Frontal cortex (tissue), 4 donors: ENCODE measurements around the gene CCPG1. TPM values are rescaled to one million over a fixed set of nuclear protein-coding genes. Genes with fewer than 3 reads are reported as not detected.
A peak's percentile ranks its signal among the peaks of the same experiment; 100 is the strongest.

ENCODE experiments used
- DNase-seq, 2 donors: peaks; one replicate each; pipeline ENCODE4 v3.0.0; 2012; ENCODE audit warnings: low spot score in 2 of 2
- FAIRE-seq: peaks from 2 replicates; lab custom pipeline; 2012; peaks lifted over from hg19 to GRCh38; lab: Jason Lieb, UNC
- total RNA-seq: library from RNA; depleted of rRNA; stranded (reverse); fragments of >200 nt; gene quantifications from one replicate; pipeline ENCODE4 v1.2.3, GENCODE V29; 2014
- donor health status: control.
- donor health status: control.
- donor health status: control.

CCPG1 gene
- total RNA-seq, 1 donor from 2014 or later, result 30.2 TPM

DNA sequence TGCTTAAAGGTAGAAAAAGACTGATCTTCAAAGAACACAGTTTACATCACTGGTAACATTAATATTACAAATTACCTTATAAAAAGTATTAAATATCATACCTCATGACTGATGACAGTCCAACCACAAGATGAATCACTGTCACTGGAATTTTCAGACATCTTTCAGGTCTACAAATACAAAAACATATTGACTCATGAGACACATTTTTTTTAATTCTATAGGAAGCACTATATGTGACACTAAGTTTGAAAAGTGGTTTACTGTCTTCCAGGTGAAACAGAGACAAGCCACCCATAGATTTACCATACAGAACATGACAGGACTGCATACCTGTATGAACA, 18.9 kb downstream of the CCPG1 start:
- FAIRE-seq (no peak), DNase-seq (no peak)

DNA sequence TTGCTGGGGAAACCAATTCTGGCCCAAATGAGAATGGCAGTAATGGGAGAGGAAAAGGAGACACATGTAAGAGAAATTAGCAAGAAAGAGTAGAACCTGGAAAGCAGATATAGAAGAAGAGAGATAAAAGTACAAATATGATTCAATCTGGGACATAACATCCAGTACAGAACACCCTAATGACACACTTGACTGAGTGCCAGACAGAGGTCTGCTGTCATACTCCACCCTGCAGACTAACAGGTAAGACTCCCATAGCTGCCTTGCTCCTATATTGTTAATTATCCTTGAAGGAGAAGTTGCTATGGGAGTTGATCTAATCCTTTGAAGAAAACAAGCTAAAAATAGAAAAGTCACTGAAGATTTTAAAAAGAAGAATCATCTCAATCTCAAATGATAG, 21.1 kb downstream of the CCPG1 start:
- DNase-seq, result no peak
- no peak for FAIRE-seq

DNA sequence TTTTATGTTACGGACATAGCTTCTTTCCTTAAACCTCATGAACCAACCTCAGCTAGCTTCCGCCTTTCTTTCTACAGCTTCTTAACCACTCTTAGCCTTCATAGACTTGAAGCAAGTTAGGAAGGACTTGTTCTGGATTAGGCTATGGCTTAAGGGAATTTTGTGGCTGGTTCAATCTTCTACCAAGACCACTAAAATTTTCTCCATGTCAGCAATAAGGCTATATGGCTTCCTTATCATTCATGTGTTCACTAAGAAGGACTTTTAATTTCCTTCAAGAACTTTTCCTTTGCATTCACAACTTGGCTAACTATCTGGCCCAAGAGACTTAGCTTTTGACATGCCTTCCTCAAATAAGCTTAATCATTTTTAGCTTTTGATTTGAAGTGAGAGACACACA, 24.5 kb downstream of the CCPG1 start:
- FAIRE-seq (no peak), DNase-seq (no peak)

DNA sequence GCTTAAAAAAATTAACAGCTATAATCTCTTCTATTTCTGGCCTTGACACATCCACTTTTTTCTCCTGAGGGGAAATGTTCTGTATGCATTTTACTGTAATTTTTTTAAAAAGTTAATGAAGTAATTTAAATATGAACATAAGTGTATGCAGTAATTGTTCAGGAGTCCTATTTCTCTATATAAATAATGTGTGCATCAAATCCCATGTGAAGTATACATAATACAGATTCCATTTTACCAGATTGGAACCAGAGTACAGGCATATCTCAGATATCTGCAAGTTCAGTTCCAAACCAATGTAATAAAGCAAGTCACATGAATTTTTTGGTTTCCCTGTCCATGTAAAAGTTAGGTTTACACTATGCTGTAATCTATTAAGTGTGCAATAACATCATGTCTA, 26.6 kb downstream of the CCPG1 start:
- DNase-seq (no peak), FAIRE-seq (no peak)

DNA sequence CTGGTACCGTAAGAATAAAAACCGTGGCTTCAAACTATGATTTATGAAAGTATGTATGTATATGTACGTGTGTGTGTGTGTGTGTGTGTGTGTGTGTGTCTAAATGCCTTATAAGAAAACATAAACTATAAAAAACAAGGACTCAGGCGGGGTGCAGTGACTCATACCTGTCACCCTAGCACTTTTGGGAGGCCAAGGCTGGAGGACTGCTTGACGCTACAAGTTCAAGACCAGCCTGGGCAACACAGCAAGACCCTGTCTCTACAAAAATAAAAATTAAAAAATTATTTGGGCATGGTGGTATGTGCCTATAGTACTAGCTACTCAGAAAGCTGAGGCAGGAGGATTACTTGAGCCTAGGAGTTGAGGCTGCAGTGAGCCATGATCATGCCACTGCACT, 29.1 kb downstream of the CCPG1 start:
- FAIRE-seq (no peak), DNase-seq (no peak)

DNA sequence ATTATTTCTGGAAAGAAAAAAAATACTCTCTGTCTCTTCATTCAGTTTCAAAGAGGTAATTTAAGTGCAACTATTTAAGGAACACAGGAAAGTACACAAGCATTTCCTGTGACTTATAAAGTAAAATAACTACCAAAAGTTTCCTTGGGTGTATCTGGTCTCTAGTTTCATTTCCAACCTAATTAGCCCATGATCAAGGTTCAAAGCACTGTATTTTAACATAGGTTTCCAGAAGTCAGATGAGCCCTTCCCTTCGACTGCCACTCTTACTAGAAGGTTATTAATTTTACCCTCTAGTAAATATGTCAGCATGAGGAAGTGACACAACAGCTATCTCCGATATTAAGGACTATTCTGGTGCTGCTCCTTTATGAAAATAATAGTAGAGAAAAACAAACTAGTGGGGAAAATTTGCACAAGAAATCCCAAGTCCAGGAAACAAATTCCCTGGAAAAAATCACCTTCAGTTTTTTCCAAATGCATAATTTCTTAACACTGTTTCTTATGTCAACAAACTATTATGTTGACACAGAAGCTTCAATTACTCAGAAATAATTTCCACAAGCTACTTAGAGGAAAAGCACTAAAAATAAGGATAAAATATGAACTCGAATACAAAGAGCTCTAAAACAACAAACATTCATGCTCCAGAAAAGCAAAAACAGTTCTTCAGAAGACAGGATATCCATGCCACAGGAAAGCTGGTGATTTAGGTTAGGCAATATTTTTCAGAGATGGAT, 35.3 kb downstream of the CCPG1 start:
- DNase-seq (no peak), FAIRE-seq (no peak)

DNA sequence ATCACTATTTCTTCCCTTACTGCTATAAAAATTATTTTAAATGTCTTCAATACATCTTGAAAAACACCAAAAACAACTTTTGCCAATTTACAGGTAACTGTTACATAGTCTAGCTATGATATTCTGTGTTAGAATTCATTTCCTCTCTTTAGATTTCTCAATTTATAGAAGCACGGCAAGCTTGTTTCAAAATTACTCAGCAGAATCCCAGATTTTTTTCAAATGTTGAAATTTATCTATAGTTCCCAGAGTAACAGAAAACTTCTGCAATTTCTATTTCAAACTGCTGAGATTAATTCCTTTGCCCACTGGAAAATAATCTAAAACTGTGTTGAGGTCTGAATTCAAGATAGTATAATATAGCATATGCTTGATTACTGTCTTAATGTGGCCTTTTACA, 41.2 kb downstream of the CCPG1 start:
- FAIRE-seq (no peak), DNase-seq (no peak)

DNA sequence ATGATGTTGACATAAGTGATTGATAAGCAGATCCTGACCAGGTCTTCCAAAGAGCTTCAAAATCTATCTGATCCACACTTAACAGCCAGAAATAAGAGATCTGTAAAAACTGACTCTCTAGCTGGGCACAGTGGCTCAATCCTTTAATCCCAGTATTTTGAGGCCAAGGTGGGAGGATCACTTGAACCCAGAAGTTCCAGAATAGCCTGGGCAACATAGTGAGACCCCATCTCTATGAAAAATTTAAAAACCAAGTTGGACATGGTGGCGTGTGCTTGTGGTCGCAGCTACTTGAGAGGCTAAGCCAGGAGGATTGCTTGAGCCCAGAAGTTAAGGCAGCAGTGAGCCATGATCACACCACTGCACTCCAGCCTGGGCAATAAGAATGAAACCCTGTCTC, 45.5 kb downstream of the CCPG1 start:
- FAIRE-seq, result no peak

DNA sequence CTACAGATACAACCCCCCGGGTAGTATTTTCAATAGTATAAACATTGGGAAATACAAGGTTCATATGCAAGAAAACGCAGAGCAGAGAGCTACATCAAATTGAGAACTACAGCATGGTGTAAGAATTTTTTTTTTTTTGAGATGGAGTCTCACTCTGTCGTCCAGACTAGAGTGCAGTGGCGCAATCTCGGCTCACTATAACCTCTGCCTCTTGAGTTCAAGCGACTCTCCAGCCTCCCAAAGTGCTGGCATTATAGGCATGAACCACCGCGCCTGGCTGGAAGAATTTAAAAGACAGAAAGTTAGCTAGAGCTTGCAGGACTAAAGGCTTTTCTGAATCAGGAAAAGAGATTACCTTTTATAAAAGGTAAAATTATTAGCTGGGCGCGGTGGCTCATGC, 47.1 kb downstream of the CCPG1 start:
- DNase-seq (no peak), FAIRE-seq (no peak)

More for the DNA sequence above, 45.5 kb downstream of the CCPG1 start:
- DNase-seq, result no peak

DNA sequence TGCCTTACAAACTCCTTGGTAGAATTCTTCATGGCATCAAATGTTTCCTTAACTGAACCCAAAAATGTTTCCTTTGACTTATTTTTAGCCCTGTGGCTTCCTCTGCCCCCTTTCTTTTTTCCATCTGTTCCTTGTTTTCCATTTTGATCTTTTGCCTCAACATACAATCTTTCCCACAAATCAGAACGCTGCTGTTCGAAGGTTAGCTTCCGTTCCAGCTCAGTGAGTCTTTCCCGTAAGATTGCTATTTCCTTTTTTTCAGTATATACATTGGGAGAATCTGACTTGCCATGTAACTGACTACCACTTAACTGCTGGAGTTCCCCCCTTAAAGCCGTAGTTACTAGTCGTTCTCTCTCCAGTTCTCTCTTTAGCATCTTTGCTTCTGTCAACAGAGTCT, 47.9 kb downstream of the CCPG1 start:
- peak in 1 of 2 donors; percentile 16 for DNase-seq
- FAIRE-seq, result no peak

DNA sequence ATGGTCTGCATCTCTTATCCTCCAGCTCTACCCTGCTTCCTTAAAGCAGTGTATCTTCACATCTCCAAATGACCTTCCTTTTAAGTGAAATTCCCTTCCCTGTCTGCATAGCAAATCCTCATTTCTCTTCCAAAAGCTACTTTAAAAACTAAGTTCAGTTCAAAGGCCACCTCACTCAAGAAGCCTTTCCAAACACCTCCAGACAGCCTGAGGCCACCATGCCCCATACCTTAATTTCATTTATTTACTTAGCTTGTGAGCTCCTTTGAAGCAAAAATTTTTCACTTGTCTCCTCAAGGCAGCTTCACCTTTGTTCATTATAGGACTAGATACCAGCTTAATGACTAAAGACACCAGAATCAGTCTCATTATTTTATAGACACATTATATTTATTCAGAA, 49.7 kb downstream of the CCPG1 start:
- no peak for DNase-seq
- FAIRE-seq, result no peak

DNA sequence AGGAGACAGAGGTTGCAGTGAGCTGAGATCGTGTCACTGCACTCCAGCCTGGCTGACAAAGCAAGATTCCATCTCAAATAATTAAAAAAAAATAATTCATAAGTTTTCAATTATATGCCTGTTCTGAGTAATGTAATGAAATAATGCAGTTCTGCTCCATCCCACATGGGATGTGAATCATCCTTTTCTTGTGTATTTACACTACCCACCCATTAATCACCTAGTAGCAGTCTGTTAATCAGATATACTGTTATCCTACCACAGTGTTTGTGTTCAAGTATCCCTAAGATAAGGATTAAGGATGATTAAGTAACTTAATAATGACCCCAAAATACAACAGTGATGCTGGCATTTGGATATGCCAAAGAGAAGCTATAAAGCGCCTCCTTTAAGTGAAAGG, 50.4 kb downstream of the CCPG1 start:
- FAIRE-seq (no peak), DNase-seq (no peak)

DNA sequence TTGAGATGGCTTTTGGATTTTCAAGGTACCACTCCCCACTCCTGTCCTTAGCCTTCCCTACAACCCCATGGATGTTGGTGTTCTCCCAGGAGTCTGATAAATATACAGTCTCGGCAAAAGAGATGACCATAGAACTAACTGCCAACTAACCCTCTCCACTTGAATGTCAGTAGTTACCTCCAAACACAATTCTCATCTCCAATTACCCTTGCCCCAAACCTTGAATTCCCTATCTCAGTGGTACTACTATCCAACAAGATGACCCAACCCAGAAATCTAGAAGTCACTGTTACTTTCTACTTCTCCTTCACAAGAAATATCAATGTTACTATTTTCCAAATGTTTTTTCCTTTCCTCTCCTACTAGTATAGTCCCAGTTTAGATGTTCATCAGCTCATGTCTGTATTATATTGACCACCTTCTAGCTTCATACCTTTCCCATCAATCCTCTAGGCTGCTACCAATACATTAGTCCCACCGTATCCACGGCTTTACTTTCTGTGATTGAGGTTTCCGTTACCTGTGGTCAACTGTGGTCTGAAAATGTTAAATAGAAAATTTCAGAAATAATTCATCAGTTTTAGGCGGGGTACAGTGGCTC, 51.1 kb downstream of the CCPG1 start:
- no peak for FAIRE-seq

DNA sequence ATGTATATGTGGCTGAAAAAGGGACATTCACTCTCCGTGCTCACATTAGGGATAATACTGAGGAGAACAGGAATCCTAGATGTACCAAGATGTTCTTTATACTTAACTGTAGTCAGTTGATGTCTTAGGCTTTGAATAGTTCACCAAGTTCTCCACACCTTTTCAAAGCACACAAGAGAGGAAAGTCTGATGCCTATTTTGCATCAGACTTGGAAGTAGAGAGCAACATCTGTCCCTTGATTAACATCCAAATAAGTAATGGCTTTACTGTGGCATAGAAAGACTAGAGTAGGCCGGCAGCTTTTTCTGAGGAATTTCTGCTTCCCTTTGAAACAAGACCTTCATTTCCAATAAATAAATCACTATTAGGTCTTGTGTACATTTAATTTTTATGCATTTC, 55.1 kb downstream of the CCPG1 start:
- DNase-seq (no peak), FAIRE-seq (no peak)

More for the DNA sequence above, 51.1 kb downstream of the CCPG1 start:
- no peak for DNase-seq

DNA sequence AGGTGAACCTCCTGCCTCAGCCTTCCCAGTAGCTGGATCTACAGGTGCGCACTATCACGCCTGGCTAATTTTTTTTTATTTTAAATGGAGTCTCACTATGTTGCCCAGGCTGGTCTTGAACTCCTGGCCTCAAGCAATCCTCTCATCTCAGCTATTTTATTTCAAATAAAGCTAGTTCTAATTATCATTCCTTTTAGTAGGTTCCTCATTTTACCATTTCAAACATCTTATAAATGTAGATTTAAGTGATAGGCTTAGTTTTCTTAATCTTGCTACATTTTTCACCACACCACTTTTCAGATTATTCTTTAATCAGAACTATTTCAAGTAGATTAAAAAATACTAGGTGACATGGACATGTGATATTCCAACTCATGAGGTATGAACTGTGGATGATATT, 58.9 kb downstream of the CCPG1 start:
- DNase-seq, result no peak
- FAIRE-seq, result no peak

DNA sequence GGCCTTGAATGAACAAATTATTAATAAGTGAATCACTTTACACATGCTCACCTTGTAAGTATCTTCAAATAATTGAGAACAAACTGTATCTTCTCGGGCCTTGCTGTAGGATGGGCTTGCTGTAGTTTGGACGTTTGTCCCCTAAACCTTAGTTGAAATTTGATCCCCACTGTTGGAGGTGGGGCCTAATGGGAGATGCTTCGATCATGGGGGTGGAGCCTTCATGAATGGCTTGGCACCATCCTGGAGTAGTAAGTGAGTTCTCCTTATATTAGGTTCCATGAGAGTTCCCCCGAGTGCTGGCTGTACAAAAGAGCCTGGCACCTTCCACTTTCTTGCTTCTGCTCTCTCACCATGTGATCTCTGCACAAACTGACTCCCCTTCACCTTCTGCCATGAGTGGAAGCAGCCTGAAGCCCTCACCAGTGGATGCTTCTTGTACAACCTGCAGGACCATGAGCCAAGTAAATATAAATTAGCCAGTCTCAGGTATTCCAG, 59.8 kb downstream of the CCPG1 start:
- DNase-seq (no peak), FAIRE-seq (no peak)

DNA sequence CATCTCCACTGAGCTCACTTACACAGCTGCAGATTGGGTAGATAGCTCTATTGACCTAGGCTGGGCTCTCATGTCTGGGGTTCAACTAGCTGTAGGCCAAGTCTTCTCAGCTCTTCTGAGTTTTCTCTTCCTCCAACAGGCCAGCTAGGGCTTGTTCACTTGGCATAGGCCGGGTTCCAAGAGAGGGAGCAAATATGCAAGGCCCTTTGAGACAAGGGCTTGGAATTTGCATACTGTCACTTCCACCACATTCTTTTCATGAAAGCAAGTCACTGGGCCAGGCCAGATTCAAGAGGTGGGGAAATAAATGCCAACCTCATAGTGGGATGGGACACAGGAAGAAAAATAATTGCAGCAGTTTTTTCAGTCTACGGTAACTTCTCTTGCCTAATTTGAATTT, 64.0 kb downstream of the CCPG1 start:
- no peak for DNase-seq
- FAIRE-seq, result no peak

DNA sequence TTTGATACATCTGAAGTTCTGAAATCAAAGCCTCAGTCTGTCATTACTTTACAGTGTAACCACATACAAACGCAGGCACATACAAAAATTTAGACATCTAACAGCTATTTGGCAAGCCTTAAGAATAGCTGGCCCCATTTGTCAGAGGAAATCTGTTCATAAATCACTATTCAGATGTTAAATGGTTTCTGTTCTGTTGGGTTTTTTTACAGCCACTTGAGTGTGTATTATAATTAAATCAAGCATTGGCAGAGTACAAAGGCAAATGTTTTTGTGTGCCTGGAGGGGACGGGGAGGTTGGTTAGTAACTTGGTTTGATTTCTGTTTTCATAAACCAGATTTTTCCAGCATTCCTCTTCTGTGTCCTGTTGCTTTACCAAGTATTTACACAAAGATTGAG, 65.0 kb downstream of the CCPG1 start:
- FAIRE-seq (no peak), DNase-seq (no peak)

DNA sequence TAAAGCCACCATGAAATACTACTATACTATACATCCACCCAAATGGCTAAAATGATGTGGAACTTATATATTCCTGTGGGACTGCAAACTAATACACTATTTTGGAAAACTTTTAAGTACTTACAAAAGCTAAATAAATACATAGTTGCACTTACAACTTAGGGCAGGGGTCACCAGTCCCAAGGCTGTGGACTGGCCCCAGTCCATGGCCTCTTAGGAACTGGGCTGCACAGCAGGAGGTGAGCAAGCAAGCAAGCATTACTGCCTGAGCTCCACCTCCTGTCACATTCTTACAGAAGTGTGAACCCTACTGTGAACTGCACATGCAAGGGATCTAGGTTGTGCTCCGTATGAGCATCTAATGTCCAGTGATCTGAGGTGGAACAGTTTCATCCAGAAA, 71.0 kb downstream of the CCPG1 start:
- no peak for DNase-seq
- FAIRE-seq, result no peak

DNA sequence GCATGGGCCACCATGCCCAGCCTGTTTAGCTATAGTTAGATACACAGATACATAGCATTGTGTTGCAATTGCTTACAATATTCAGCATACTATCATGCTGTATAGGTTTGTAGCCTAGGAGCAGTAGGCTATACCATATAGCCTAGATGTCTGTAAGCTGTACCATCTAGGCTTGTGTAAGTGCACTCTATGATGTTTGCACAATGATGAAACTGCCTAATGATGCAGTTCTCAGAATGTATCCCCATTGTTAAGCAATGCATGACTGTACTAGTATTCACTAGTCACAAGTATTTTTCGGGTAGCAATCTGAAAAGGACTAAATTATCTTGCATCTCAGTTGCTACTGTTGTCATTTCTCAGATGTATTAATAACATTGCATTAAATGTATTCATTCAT, 73.2 kb downstream of the CCPG1 start:
- FAIRE-seq, result no peak
- no peak for DNase-seq

DNA sequence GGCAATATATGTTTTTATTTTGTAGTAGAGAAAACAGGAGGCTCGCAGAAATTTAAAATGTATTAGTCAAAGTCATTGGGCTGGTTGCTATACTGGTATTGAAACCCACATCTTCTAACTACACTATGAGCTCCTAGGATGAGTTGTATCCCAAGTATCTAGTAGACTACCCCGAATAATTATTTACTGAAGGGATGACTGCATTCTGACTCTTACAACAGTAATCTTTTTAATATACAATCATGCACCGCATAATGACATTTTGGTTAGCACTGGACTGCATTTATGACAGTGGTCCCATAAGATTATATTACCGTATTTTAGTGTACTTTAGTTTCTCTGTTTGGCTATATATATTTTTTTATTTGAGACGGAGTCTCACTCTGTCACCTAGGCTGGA, 73.8 kb downstream of the CCPG1 start:
- DNase-seq, result no peak
- FAIRE-seq, result no peak

DNA sequence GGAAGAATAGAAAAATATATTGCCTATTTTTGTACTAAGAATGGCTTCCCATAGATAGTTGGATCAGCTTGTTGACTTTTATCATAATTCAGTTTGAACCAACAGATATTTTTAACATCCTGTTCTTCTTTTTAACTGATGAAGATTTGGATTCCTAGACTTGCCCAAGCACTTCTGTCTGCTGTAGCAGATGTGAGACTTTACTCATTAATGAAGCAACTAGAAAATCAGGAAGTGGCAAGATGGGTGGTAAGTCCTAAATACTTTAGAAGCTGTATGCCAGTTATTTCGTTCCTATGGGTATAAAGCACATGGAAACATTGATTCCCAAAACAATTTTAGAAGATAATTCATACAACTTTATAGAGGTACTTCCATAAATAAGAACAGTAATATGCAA, 80.8 kb downstream of the CCPG1 start:
- no peak for DNase-seq
- FAIRE-seq, result no peak
